ENCODE data around the gene CFAP74.

DNA sequence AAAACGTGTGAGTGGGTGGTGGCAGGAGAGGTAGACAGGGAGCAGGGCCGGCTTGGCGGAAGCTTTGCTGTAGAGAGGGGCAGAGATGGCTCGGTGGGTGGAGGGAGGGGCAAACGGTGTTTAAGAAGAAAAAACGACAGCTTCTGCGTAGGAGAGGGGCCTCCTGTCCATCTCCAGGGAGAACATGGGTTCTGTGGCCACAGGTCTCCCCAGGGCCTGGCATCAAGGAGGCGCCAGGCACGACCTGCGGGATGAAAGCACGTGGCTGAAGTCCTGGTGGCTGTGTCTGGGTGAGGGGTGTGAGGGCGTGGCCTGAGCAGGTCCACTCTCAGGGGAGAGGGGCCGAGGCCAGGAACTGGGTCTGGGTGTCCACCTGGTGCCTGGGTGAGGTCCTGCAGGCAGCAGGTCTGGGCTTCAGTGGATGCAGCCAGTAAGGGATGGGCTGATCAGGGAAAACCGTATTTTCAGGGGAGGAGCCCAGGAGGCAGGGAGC, 45.7 kb upstream of the CFAP74 start:
- TF ChIP-seq CTCF (optimal IDR thresholded peaks at IDR 0.05 in 1 of 3, IDR thresholded peaks at IDR 0.05 in 1 of 3, conservative IDR thresholded peaks at IDR 0.05 in 1 of 3; ENCODE audit: extremely low read depth in 1 of 3, insufficient read depth in 2 of 3, low read length in 3 of 3) (peak; percentile 42 to 65 (median 57)), EZH2 (IDR thresholded peaks at IDR 0.05; ENCODE audit: low read length) (no peak)
